SK-N-SH (cell line): Measurements from ENCODE around the gene GPR34. TPM values are rescaled to one million over a fixed set of nuclear protein-coding genes. Genes with fewer than 3 reads are reported as not detected.
"Not testable (repeated sequence)": the region's sequence is repeated elsewhere in the genome, so short reads cannot be mapped to it uniquely, and the experiment has no call there.

Experiments used
- CTCF ChIA-PET: fragments of 300-600, 350-600 bp; formaldehyde crosslinking; extraction: SDS; loops from one replicate; lab custom pipeline; 2021; lab: Yijun Ruan, JAX
- POLR2A ChIA-PET: fragments of 350-600 bp; sonication (Branson Sonifier 250); formaldehyde crosslinking; extraction: SDS; loops from one replicate; lab custom pipeline; 2020; ENCODE audit warnings: antibody characterized with exemption, inconsistent platforms; lab: Yijun Ruan, JAX
- DNase-seq: peaks from one replicate; pipeline ENCODE4 v3.0.0; 2012
- H2AFZ ChIP-seq: fragments of 200-600 bp; sonication (generic); 2 replicates; pipeline ENCODE4 v1.8.1; 2016; ENCODE audit warnings: antibody characterized with exemption, mild to moderate bottlenecking, low read depth
- H3F3A ChIP-seq: fragments of 200-600 bp; sonication (generic); replicated peaks from 2 replicates; pipeline ENCODE3; 2016; ENCODE audit warnings: antibody characterized with exemption, mild to moderate bottlenecking; ENCODE audit not compliant: insufficient read depth
- H3K27ac ChIP-seq, 2 experiments: fragments of 200-500 bp in 1 of 2; fragments of 200-600 bp in 1 of 2; sonication (Bioruptor generic) in 1 of 2; sonication (generic), shearing (Covaris generic) in 1 of 2; 2 replicates each; pipeline versions ENCODE4 v1.5.1 to v1.6.1; 2014 to 2016; ENCODE audit warnings: low read depth in 2 of 2, inconsistent platforms in 1 of 2, low read length in 1 of 2, mild to moderate bottlenecking in 1 of 2, mixed read lengths in 1 of 2
- H3K27me3 ChIP-seq: fragments of 200-600 bp; sonication (generic), shearing (Covaris generic); 2 replicates; pipeline ENCODE4 v1.6.1; 2016; ENCODE audit warnings: mixed run types; ENCODE audit not compliant: insufficient read depth
- H3K36me3 ChIP-seq, 2 experiments: fragments of 200-500 bp in 1 of 2; fragments of 200-600 bp in 1 of 2; sonication (Bioruptor generic) in 1 of 2; sonication (generic) in 1 of 2; replicated peaks in 1 of 2; 2 replicates each; pipeline versions ENCODE3 to v1.5.1; 2014 to 2016; ENCODE audit warnings: low read length in 1 of 2, mild to moderate bottlenecking in 1 of 2; ENCODE audit not compliant: insufficient read depth in 2 of 2, control insufficient read depth in 1 of 2
- H3K4me1 ChIP-seq, 2 experiments: fragments of 200-500 bp in 1 of 2; fragments of 200-600 bp in 1 of 2; sonication (Bioruptor generic) in 1 of 2; sonication (generic), shearing (Covaris generic) in 1 of 2; 2 replicates each; pipeline versions ENCODE4 v1.5.1 to v1.6.1; 2014 to 2016; ENCODE audit warnings: low read depth in 1 of 2, low read length in 1 of 2, mixed run types in 1 of 2; ENCODE audit not compliant: insufficient read depth in 2 of 2, control insufficient read depth in 1 of 2
- H3K4me2 ChIP-seq: fragments of 200-600 bp; sonication (generic), shearing (Covaris generic); 2 replicates; pipeline ENCODE4 v1.6.1; 2017; ENCODE audit warnings: mixed run types
- H3K4me3 ChIP-seq, 2 experiments: fragments of 200-500 bp in 1 of 2; fragments of 200-600 bp in 1 of 2; sonication (Bioruptor generic) in 1 of 2; sonication (generic), shearing (Covaris generic) in 1 of 2; 2 replicates each; pipeline versions ENCODE4 v1.5.1 to v1.8.1; 2014 to 2016; ENCODE audit warnings: low read depth in 2 of 2, inconsistent platforms in 1 of 2, low read length in 1 of 2, mild to moderate bottlenecking in 1 of 2, mixed read lengths in 1 of 2, moderate library complexity in 1 of 2
- H3K79me2 ChIP-seq: fragments of 200-600 bp; sonication (generic); 2 replicates; pipeline ENCODE4 v1.8.1; 2017; ENCODE audit warnings: mild to moderate bottlenecking; ENCODE audit not compliant: insufficient read depth
- H3K9ac ChIP-seq: fragments of 200-600 bp; sonication (generic); 2 replicates; pipeline ENCODE4 v1.6.1; 2017; ENCODE audit warnings: mixed run types
- H3K9me2 ChIP-seq: fragments of 200-600 bp; sonication (generic); 2 replicates; pipeline ENCODE4 v1.6.1; 2017; ENCODE audit warnings: mixed run types
- H3K9me3 ChIP-seq: fragments of 200-600 bp; sonication (generic); 2 replicates; pipeline ENCODE4 v1.6.1; 2017; ENCODE audit warnings: mixed run types, mild to moderate bottlenecking, moderate library complexity
- H4K20me1 ChIP-seq: fragments of 200-600 bp; sonication (generic); 2 replicates; pipeline ENCODE4 v1.6.1; 2017; ENCODE audit warnings: mild to moderate bottlenecking, mixed run types; ENCODE audit not compliant: insufficient read depth
- CHD2 ChIP-seq: fragments of 150-350 bp; IDR thresholded peaks from 2 replicates; pipeline ENCODE4 v1.6.1; 2018; ENCODE audit warnings: low read length; ENCODE audit not compliant: partially characterized antibody
- ELF1 ChIP-seq: IDR thresholded peaks from 2 replicates; pipeline ENCODE4 v1.4.0; 2012
- EZH2phosphoT487 ChIP-seq: fragments of 200-600 bp; sonication (generic); IDR thresholded peaks from 2 replicates; pipeline ENCODE4 v1.6.1; 2017; ENCODE audit warnings: low read depth, mixed run types, mild to moderate bottlenecking, antibody characterized with exemption, moderate library complexity, borderline replicate concordance
- JUND ChIP-seq: IDR thresholded peaks from 2 replicates; pipeline ENCODE4 v1.4.0; 2012
- NFIC ChIP-seq: IDR thresholded peaks from 2 replicates; pipeline ENCODE4 v1.4.0; 2012; ENCODE audit warnings: borderline replicate concordance
- NRF1 ChIP-seq: IDR thresholded peaks from 2 replicates; pipeline ENCODE4 v1.6.1; 2012; ENCODE audit warnings: low read depth, mild to moderate bottlenecking, low read length
- PBX3 ChIP-seq: IDR thresholded peaks from 2 replicates; pipeline ENCODE4; 2012
- RAD21 ChIP-seq: IDR thresholded peaks from 2 replicates; pipeline ENCODE4 v1.6.1; 2012; ENCODE audit warnings: mild to moderate bottlenecking, low read length
- RXRA ChIP-seq: IDR thresholded peaks from 2 replicates; pipeline ENCODE4 v1.4.0; 2012; ENCODE audit warnings: low read depth, mild to moderate bottlenecking, borderline replicate concordance
- SMC3 ChIP-seq: IDR thresholded peaks from 2 replicates; pipeline ENCODE4 v1.6.1; 2012; ENCODE audit warnings: low read depth, low read length, improper control_type of control experiment
- TAF1 ChIP-seq: IDR thresholded peaks from 2 replicates; pipeline ENCODE4 v1.6.1; 2012; ENCODE audit warnings: low read depth, mild to moderate bottlenecking, low read length, moderate library complexity, borderline replicate concordance
- YY1 ChIP-seq: IDR thresholded peaks from 2 replicates; pipeline ENCODE4 v1.4.0; 2012; ENCODE audit warnings: low read depth, mild to moderate bottlenecking
- WGBS: methylation state at CpG from one replicate; pipeline ENCODE4 v1.1.6; 2017; ENCODE audit warnings: low lambda C conversion rate; 5-methylcytosine and 5-hydroxymethylcytosine counted together
- polyA plus RNA-seq, 3 experiments: library from polyadenylated mRNA; depleted of rRNA; stranded (reverse); fragments of >200 nt; gene quantifications; 2 replicates each; pipeline ENCODE4 v1.2.3, GENCODE V29; 2012

GPR34 gene
- polyA plus RNA-seq (2012; rRNA removed): not detected in 2 replicates
- not detected in 2 replicates for polyA plus RNA-seq (2012; cell fraction: cytosol; rRNA removed)
- polyA plus RNA-seq (2012; cell fraction: nucleus; rRNA removed): not detected in 2 replicates

GRCh38 chrX:41688835-41689234, at the start of gene GPR34:
TSS of gene GPR34 (plus strand) at chrX:41688973. CDS start at chrX:41695634, 6,661 bp downstream.
- H3K9me3 ChIP-seq: no peaks in the 10 kb centered on the region
- no peak for TF ChIP-seq CHD2
- no peaks in the 10 kb centered on the region for H3F3A ChIP-seq
- ChIA-PET POLR2A (no interaction called here), CTCF (no interaction called here)
- no peaks in the 10 kb centered on the region; the same call in 1 of the 2 replicates for H3K27me3 ChIP-seq
- no peaks in the 10 kb centered on the region for H3K4me1 ChIP-seq
- H3K79me2 ChIP-seq: no peaks in the 10 kb centered on the region
- no peaks in the 10 kb centered on the region for H3K36me3 ChIP-seq
- H2AFZ ChIP-seq: no peak within 1 kb of the TSS
- H3K4me3 ChIP-seq: no peak within 1 kb of the TSS
- H3K9ac ChIP-seq: no peak within 1 kb of the TSS
- H3K9me2 ChIP-seq: no peaks in the 10 kb centered on the region
- WGBS: 46% methylated on average over 8 of the region's 8 CpGs
- H3K27ac ChIP-seq: no peak within 1 kb of the TSS
- DNase-seq: no peak
- H4K20me1 ChIP-seq: no peaks in the 10 kb centered on the region
- no peak within 1 kb of the TSS for H3K4me2 ChIP-seq

GRCh38 chrX:41646201-41646600, 42.6 kb upstream of the GPR34 start:
- DNase-seq, H3K4me3 ChIP-seq, H4K20me1 ChIP-seq, H2AFZ ChIP-seq, H3K36me3 ChIP-seq, H3K9me2 ChIP-seq, H3K79me2 ChIP-seq, H3K27ac ChIP-seq, H3K27me3 ChIP-seq, H3K9ac ChIP-seq, POLR2A ChIA-PET, H3F3A ChIP-seq, H3K4me1 ChIP-seq, H3K9me3 ChIP-seq, CTCF ChIA-PET, H3K4me2 ChIP-seq: not testable (repeated sequence)
- 61% methylated on average over 2 of the region's 2 CpGs for WGBS

DNA sequence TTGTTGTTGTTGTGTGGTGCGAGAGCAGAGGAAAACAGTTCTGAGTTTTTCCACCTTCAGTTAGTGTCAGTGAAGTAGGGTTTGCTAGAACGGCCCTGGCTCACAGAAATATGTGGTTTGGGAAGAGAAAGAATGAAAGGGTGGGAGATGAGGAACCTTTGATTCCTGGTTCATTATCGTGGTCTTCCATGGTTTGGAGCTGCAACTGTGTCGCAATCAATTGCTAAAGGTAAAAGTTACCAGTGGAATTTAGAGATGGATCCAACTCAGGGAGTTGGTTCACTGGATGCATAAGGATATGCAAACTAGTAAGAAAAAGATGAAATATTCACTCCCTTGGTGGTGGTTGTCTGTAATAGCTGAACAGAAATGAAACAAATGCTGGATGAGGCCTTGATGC, 35.6 kb upstream of the GPR34 start:
- ChIA-PET POLR2A (no interaction called here), CTCF (no interaction called here)
- Histone ChIP-seq H2AFZ (no peak overlapping the region), H3K9ac (no peak overlapping the region), H3K9me2 (no peaks in the 10 kb centered on the region), H3F3A (no peaks in the 10 kb centered on the region), H4K20me1 (no peaks in the 10 kb centered on the region), H3K4me1 (no peaks in the 10 kb centered on the region), H3K4me2 (no peak overlapping the region), H3K79me2 (no peaks in the 10 kb centered on the region), H3K4me3 (no peak overlapping the region), H3K9me3 (no peaks in the 10 kb centered on the region), H3K36me3 (peaks cover 0 to under 1% of the 10 kb centered on the region in 2 experiments), H3K27me3 (no peaks in the 10 kb centered on the region), H3K27ac (no peak overlapping the region)
- TF ChIP-seq YY1 (no peak), NFIC (no peak), RXRA (no peak), JUND (no peak), NRF1 (no peak)
- DNase-seq: no peak
- WGBS: 24% methylated on average over 4 of the region's 4 CpGs

GRCh38 chrX:41655101-41655500, 33.7 kb upstream of the GPR34 start:
- H3K9me2 ChIP-seq: no peaks in the 10 kb centered on the region
- H3K4me3 ChIP-seq: no peak overlapping the region
- H3K4me1 ChIP-seq: no peaks in the 10 kb centered on the region
- no peaks in the 10 kb centered on the region for H4K20me1 ChIP-seq
- POLR2A ChIA-PET: no interaction called here
- H3K9me3 ChIP-seq: no peaks in the 10 kb centered on the region
- 45% methylated on average over 4 of the region's 4 CpGs for WGBS
- H3K27ac ChIP-seq: no peak overlapping the region
- H3K79me2 ChIP-seq: no peaks in the 10 kb centered on the region
- no peaks in the 10 kb centered on the region for H3K27me3 ChIP-seq
- TF ChIP-seq EZH2phosphoT487: no peak
- no peak for TF ChIP-seq RAD21
- no peak for TF ChIP-seq SMC3
- no peak for TF ChIP-seq PBX3
- TF ChIP-seq TAF1: no peak
- TF ChIP-seq ELF1: no peak
- TF ChIP-seq CHD2: no peak
- H3K4me2 ChIP-seq: no peak overlapping the region
- CTCF ChIA-PET: no interaction called here
- DNase-seq: no peak
- H2AFZ ChIP-seq: no peak overlapping the region
- H3K36me3 ChIP-seq: peaks cover 0 to 6% of the 10 kb centered on the region in 2 experiments
- no peaks in the 10 kb centered on the region for H3F3A ChIP-seq
- no peak overlapping the region for H3K9ac ChIP-seq
